Activated B cell treated with CpG ODN at 0.5 μM for 24 hours (primary cell): Measurements from ENCODE around the gene MACROD2. TPM values are rescaled to one million over a fixed set of nuclear protein-coding genes. Genes with fewer than 3 reads are reported as not detected.

Source experiments
- ATAC-seq: fragments of 200-7000 bp; cut with Tn5 transposase; one replicate; pipeline ENCODE4 v1.10.0; 2021; ENCODE audit warnings: low read depth, mild to moderate bottlenecking, moderate library complexity
- CTCF ChIA-PET: fragments of 350-600 bp; sonication (Branson Sonifier 250); formaldehyde crosslinking; loops from one replicate; lab custom pipeline; 2021; ENCODE audit warnings: antibody characterized with exemption; lab: Charles Lee
- POLR2A ChIA-PET: fragments of 350-600 bp; sonication (Branson Sonifier 250); formaldehyde crosslinking; loops from one replicate; lab custom pipeline; 2021; ENCODE audit warnings: antibody characterized with exemption; lab: Charles Lee
- DNase-seq: peaks from one replicate; pipeline ENCODE4 v3.0.0; 2022
- H3K27ac Mint-ChIP-seq: one replicate; pipeline ENCODE4 v1.8.0; 2020; ENCODE audit warnings: mixed read lengths
- H3K27me3 Mint-ChIP-seq: one replicate; pipeline ENCODE4 v1.8.0; 2021; ENCODE audit warnings: mixed read lengths
- H3K36me3 Mint-ChIP-seq: one replicate; pipeline ENCODE4 v1.8.0; 2021; ENCODE audit warnings: low read depth, mixed read lengths
- H3K4me1 Mint-ChIP-seq: one replicate; pipeline ENCODE4 v1.8.0; 2021; ENCODE audit warnings: mixed read lengths
- H3K4me3 Mint-ChIP-seq: one replicate; pipeline ENCODE4 v1.8.0; 2020; ENCODE audit warnings: mild to moderate bottlenecking, mixed read lengths
- H3K9me3 Mint-ChIP-seq: one replicate; pipeline ENCODE4 v1.8.0; 2020; ENCODE audit warnings: mixed read lengths
- CTCF ChIP-seq: fragments of 200-600 bp; IDR thresholded peaks from one replicate; pipeline ENCODE4 v1.8.0; 2022; ENCODE audit warnings: antibody characterized with exemption, mild to moderate bottlenecking
- intact Hi-C: fragments of 100-400 bp; cut with micrococcal nuclease; formaldehyde crosslinking; loops from one replicate; pipeline ENCODE4 v1.15.1; 2024
- total RNA-seq: library from RNA; stranded (reverse); gene quantifications from 2 replicates; pipeline ENCODE4 v1.2.3, GENCODE V29; 2022

The MACROD2 gene
- total RNA-seq, 1 donor from 2014 or later, result 55.1 TPM

- TF ChIP-seq CTCF, result no peak
- Mint-ChIP-seq H3K4me1 (no peaks in the 10 kb centered on the region), H3K9me3 (peaks cover 12% of the 10 kb centered on the region), H3K4me3 (no peak overlapping the region), H3K27ac (no peak overlapping the region), H3K27me3 (peaks cover 2% of the 10 kb centered on the region), H3K36me3 (no peaks in the 10 kb centered on the region)
- intact Hi-C loops, result no loop called here
- ChIA-PET POLR2A (no interaction called here), CTCF (no interaction called here)
- DNase-seq (no peak), ATAC-seq (no peak)
Observed at GRCh38 chr20:14113416-14113815, 118.1 kb downstream of the MACROD2 start.

GRCh38 chr20:14114065-14114704 lies 118.9 kb downstream of the MACROD2 start:
- intact Hi-C loops, result no loop called here
- Mint-ChIP-seq H3K4me3 (no peak overlapping the region), H3K4me1 (no peaks in the 10 kb centered on the region), H3K27me3 (peaks cover 2% of the 10 kb centered on the region), H3K9me3 (peaks cover 12% of the 10 kb centered on the region), H3K36me3 (no peaks in the 10 kb centered on the region), H3K27ac (no peak overlapping the region)
- DNase-seq (no peak), ATAC-seq (no peak)
- CTCF ChIA-PET, result no interaction called here
- no peak for TF ChIP-seq CTCF
- POLR2A ChIA-PET, result no interaction called here

- no peak overlapping the region for H3K4me3 Mint-ChIP-seq
Observed at GRCh38 chr20:14116037-14116436, 120.7 kb downstream of the MACROD2 start.

GRCh38 chr20:14117768-14118167 lies 122.5 kb downstream of the MACROD2 start:
- H3K27ac Mint-ChIP-seq, result no peak overlapping the region
- CTCF ChIA-PET, result no interaction called here
- H3K36me3 Mint-ChIP-seq, result no peaks in the 10 kb centered on the region
- H3K9me3 Mint-ChIP-seq, result no peaks in the 10 kb centered on the region
- ATAC-seq, result no peak
- H3K4me1 Mint-ChIP-seq, result no peaks in the 10 kb centered on the region
- intact Hi-C loops, result no loop called here
- TF ChIP-seq CTCF, result no peak
- no peak overlapping the region for H3K4me3 Mint-ChIP-seq
- POLR2A ChIA-PET, result no interaction called here
- DNase-seq, result no peak
- peaks cover 2% of the 10 kb centered on the region for H3K27me3 Mint-ChIP-seq

More at GRCh38 chr20:14116037-14116436, 120.7 kb downstream of the MACROD2 start:
- Mint-ChIP-seq H3K4me1 (no peaks in the 10 kb centered on the region), H3K27me3 (peaks cover 2% of the 10 kb centered on the region), H3K27ac (no peak overlapping the region), H3K9me3 (peaks cover 5% of the 10 kb centered on the region), H3K36me3 (no peaks in the 10 kb centered on the region)
- intact Hi-C loops, result no loop called here
- no peak for TF ChIP-seq CTCF
- ChIA-PET CTCF (no interaction called here), POLR2A (no interaction called here)
- DNase-seq, result no peak
- no peak for ATAC-seq

- no peak overlapping the region for H3K4me3 Mint-ChIP-seq
- no peak for TF ChIP-seq CTCF
- no peak for DNase-seq
- no peaks in the 10 kb centered on the region for H3K36me3 Mint-ChIP-seq
- H3K27me3 Mint-ChIP-seq, result no peaks in the 10 kb centered on the region
- H3K4me1 Mint-ChIP-seq, result no peaks in the 10 kb centered on the region
- no peak for ATAC-seq
- intact Hi-C loops, result no loop called here
- ChIA-PET POLR2A (no interaction called here), CTCF (no interaction called here)
- H3K9me3 Mint-ChIP-seq, result no peaks in the 10 kb centered on the region
- no peak overlapping the region for H3K27ac Mint-ChIP-seq
Observed at GRCh38 chr20:14126856-14127255, 131.5 kb downstream of the MACROD2 start.
